Neural cell (in vitro differentiated cells): ENCODE data around the gene ROCK2. TPM values are rescaled to one million over a fixed set of nuclear protein-coding genes. Genes with fewer than 3 reads are reported as not detected.

Experiments used
- H2AFZ ChIP-seq: fragments of 200-600, 300-800 bp; sonication (generic), shearing (Covaris generic); 2 replicates; pipeline ENCODE4 v1.6.0; 2014; ENCODE audit warnings: low read depth, mild to moderate bottlenecking, antibody characterized with exemption, low read length, moderate library complexity
- H3F3A ChIP-seq: fragments of 200-600 bp; shearing (Covaris generic); 2 replicates; pipeline ENCODE4 v1.6.1; 2016; ENCODE audit warnings: mild to moderate bottlenecking, moderate library complexity, mixed read lengths, antibody characterized with exemption, low read length; ENCODE audit not compliant: insufficient read depth, poor library complexity, severe bottlenecking
- H3K27ac ChIP-seq: fragments of 200-600, 300-800 bp; sonication (generic), shearing (Covaris generic); 2 replicates; pipeline ENCODE4 v1.5.1; 2014; ENCODE audit warnings: mild to moderate bottlenecking, low read length, moderate library complexity
- H3K27me3 ChIP-seq: fragments of 300-800, 200-600 bp; sonication (generic), shearing (Covaris generic); 2 replicates; pipeline ENCODE4 v1.6.0; 2014; ENCODE audit warnings: mild to moderate bottlenecking, low read depth, low read length, moderate library complexity; ENCODE audit not compliant: insufficient read depth
- H3K36me3 ChIP-seq: fragments of 300-800, 200-600 bp; sonication (generic), shearing (Covaris generic); 2 replicates; pipeline ENCODE4 v1.5.1; 2014; ENCODE audit warnings: mild to moderate bottlenecking, antibody characterized with exemption, low read length, moderate library complexity; ENCODE audit not compliant: insufficient read depth
- H3K4me2 ChIP-seq: fragments of 300-800, 200-600 bp; sonication (generic), shearing (Covaris generic); 2 replicates; pipeline ENCODE4 v1.6.0; 2014; ENCODE audit warnings: mild to moderate bottlenecking, low read length
- H3K4me3 ChIP-seq: fragments of 300-800, 200-600 bp; sonication (generic), shearing (Covaris generic); 2 replicates; pipeline ENCODE4 v1.5.1; 2014; ENCODE audit warnings: mild to moderate bottlenecking, low read length, moderate library complexity
- H3K79me2 ChIP-seq: fragments of 200-600 bp; shearing (Covaris generic); replicated peaks from 2 replicates; pipeline ENCODE4 v1.6.0; 2014; ENCODE audit warnings: mild to moderate bottlenecking, low read length, moderate library complexity; ENCODE audit not compliant: insufficient read depth
- H3K9ac ChIP-seq: fragments of 300-800, 200-600 bp; sonication (generic), shearing (Covaris generic); 2 replicates; pipeline ENCODE4 v1.6.1; 2016; ENCODE audit warnings: mild to moderate bottlenecking, low read length, mixed read lengths
- H3K9me2 ChIP-seq: fragments of 200-600 bp; shearing (Covaris generic); 2 replicates; pipeline ENCODE4 v1.6.1; 2016; ENCODE audit warnings: mild to moderate bottlenecking, low read length, mixed read lengths; ENCODE audit not compliant: insufficient read depth
- H3K9me3 ChIP-seq: fragments of 200-600, 300-800 bp; sonication (generic), shearing (Covaris generic); 2 replicates; pipeline ENCODE4 v1.6.1; 2016; ENCODE audit warnings: mild to moderate bottlenecking, mixed run types, low read length, moderate library complexity, mixed read lengths
- H4K20me1 ChIP-seq: fragments of 200-600 bp; shearing (Covaris generic); 2 replicates; pipeline ENCODE4 v1.6.1; 2016; ENCODE audit warnings: mild to moderate bottlenecking, mixed run types; ENCODE audit not compliant: insufficient read depth
- EP300 ChIP-seq: fragments of 450-650 bp; conservative IDR thresholded peaks from 2 replicates; pipeline ENCODE4 v1.6.1; 2014; ENCODE audit warnings: antibody characterized with exemption, mild to moderate bottlenecking, moderate library complexity; ENCODE audit not compliant: poor library complexity, severe bottlenecking
- EZH2 ChIP-seq: fragments of 200-600, 300-800 bp; shearing (Covaris generic), sonication (generic); IDR thresholded peaks from 2 replicates; pipeline ENCODE4 v1.6.1; 2014; ENCODE audit warnings: antibody characterized with exemption, low read length, borderline replicate concordance, mild to moderate bottlenecking; ENCODE audit not compliant: insufficient read depth, poor library complexity, severe bottlenecking
- MXI1 ChIP-seq: fragments of 450-650 bp; conservative IDR thresholded peaks from 2 replicates; pipeline ENCODE4 v1.6.1; 2014; ENCODE audit warnings: antibody characterized with exemption, mild to moderate bottlenecking; ENCODE audit not compliant: poor library complexity, severe bottlenecking
- POLR2AphosphoS5 ChIP-seq: IDR thresholded peaks from 2 replicates; pipeline ENCODE4 v1.6.1; 2012
- RAD21 ChIP-seq: fragments of 450-650 bp; conservative IDR thresholded peaks from 2 replicates; pipeline ENCODE4 v1.6.1; 2014; ENCODE audit warnings: antibody characterized with exemption, mild to moderate bottlenecking, moderate library complexity
- SMC3 ChIP-seq: fragments of 450-650 bp; conservative IDR thresholded peaks from 2 replicates; pipeline ENCODE4 v1.6.1; 2014; ENCODE audit warnings: antibody characterized with exemption, mild to moderate bottlenecking, moderate library complexity; ENCODE audit not compliant: poor library complexity
- TAF1 ChIP-seq: IDR thresholded peaks from 2 replicates; pipeline ENCODE4 v1.6.1; 2012; ENCODE audit warnings: low read depth
- polyA plus RNA-seq: library from polyadenylated mRNA; depleted of rRNA; stranded (reverse); fragments of >200 nt; gene quantifications from 2 replicates; pipeline ENCODE4 v1.2.3, GENCODE V29; 2014
- TF ChIP-seq, protein P1 (sequence below): IDR thresholded peaks from 2 replicates; pipeline ENCODE4 v1.6.1; 2012; ENCODE audit warnings: borderline replicate concordance
- TF ChIP-seq, protein P2 (sequence below): fragments of 450-650 bp; IDR thresholded peaks from 2 replicates; pipeline ENCODE4 v1.5.1; 2014; ENCODE audit warnings: antibody characterized with exemption, mild to moderate bottlenecking, moderate library complexity; ENCODE audit not compliant: poor library complexity, severe bottlenecking

Gene ROCK2
- polyA plus RNA-seq, 1 donor from 2014 or later: 25.7 TPM

DNA sequence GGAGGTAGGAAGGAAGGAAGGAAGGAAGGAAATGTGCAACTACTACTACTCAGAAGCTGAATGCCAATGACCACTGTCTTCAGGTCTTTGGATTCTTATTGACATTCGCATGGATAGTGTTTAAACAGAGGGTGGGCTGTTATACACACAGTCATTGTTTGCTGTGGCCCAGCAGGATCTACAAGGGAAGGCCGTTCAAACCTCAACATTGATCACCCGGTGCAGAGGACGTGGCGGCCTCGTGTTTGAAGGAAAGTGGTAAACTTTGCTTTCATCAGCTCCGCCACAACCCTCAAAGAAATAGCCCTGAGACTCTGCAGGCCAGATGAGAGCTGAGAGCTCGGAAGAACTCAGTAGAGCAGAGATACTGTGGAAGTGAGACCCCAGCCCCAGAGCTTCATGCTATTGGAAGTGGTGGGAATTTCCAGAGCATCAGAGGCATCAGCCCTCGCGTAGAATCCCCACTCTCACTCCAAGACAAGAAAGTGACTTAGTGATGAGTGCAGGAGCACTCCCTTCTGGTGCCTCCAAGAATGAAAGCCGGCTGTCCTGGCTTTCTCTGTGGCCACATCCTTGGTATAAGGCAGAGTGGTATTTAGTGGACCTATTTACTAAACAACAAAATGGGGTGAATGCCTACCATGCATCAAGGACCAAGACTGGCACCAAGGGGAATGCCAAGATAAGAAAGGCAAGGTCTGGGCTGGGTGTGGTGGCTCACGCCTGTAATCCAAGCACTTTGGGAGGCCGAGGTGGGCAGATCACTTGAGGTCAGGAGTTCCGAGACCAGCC is 10.1 kb upstream of the ROCK2 start:
- H3K27me3 ChIP-seq: no peaks in the 10 kb centered on the region
- no peaks in the 10 kb centered on the region for H3F3A ChIP-seq
- H3K9me3 ChIP-seq: no peaks in the 10 kb centered on the region
- no peak overlapping the region for H3K4me3 ChIP-seq
- H3K27ac ChIP-seq: no peak overlapping the region
- TF ChIP-seq, protein P1, sequence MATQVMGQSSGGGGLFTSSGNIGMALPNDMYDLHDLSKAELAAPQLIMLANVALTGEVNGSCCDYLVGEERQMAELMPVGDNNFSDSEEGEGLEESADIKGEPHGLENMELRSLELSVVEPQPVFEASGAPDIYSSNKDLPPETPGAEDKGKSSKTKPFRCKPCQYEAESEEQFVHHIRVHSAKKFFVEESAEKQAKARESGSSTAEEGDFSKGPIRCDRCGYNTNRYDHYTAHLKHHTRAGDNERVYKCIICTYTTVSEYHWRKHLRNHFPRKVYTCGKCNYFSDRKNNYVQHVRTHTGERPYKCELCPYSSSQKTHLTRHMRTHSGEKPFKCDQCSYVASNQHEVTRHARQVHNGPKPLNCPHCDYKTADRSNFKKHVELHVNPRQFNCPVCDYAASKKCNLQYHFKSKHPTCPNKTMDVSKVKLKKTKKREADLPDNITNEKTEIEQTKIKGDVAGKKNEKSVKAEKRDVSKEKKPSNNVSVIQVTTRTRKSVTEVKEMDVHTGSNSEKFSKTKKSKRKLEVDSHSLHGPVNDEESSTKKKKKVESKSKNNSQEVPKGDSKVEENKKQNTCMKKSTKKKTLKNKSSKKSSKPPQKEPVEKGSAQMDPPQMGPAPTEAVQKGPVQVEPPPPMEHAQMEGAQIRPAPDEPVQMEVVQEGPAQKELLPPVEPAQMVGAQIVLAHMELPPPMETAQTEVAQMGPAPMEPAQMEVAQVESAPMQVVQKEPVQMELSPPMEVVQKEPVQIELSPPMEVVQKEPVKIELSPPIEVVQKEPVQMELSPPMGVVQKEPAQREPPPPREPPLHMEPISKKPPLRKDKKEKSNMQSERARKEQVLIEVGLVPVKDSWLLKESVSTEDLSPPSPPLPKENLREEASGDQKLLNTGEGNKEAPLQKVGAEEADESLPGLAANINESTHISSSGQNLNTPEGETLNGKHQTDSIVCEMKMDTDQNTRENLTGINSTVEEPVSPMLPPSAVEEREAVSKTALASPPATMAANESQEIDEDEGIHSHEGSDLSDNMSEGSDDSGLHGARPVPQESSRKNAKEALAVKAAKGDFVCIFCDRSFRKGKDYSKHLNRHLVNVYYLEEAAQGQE: no peak
- TF ChIP-seq EP300 (no peak), POLR2AphosphoS5 (no peak), SMC3 (no peak)
- H3K9ac ChIP-seq: no peak overlapping the region
- no peaks in the 10 kb centered on the region for H3K9me2 ChIP-seq
- no peaks in the 10 kb centered on the region for H3K79me2 ChIP-seq
- no peaks in the 10 kb centered on the region for H3K36me3 ChIP-seq
- no peak overlapping the region for H3K4me2 ChIP-seq
- no peak overlapping the region for H2AFZ ChIP-seq
- H4K20me1 ChIP-seq: no peaks in the 10 kb centered on the region

DNA sequence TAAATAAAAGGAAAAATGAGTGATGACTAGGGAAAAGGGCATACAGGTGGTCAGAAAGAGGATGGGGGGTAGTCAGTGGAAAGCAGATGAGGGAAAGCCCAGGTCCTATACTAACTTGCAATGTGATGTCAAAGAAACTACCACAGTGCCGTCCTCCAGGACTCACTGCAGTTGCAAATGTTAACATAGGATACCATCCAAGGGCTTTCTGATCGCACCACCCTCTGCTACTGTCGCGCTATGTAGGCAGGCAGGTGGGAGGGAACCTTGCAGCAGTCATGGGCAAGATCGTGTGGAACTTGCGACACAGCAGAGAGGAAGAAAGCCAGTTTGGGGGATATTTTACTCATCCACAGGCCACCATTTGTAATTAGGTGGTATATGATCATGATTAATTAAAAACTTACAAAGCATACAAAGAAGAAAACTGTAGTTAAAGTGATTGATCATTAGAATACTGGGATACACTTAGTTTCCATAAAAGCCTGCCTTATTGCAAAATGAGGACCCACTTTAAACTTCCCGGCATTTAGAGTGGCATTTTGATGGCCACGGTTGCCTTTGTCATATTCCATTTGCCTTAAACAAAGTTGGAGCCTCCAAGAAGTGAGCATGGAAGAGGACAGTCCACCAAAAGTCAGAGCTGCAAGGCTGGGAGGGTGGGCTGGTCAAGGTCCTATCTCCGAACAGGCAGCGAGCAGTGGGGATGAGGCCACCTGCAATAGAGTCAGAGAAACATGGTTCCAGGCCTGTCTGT is 8.5 kb upstream of the ROCK2 start:
- Histone ChIP-seq H3K27ac (no peak overlapping the region), H3K79me2 (no peaks in the 10 kb centered on the region), H4K20me1 (no peaks in the 10 kb centered on the region), H3K9ac (no peak overlapping the region), H2AFZ (no peak overlapping the region), H3K4me2 (no peak overlapping the region), H3K9me3 (no peaks in the 10 kb centered on the region), H3K36me3 (no peaks in the 10 kb centered on the region), H3K4me3 (no peak overlapping the region), H3F3A (no peaks in the 10 kb centered on the region), H3K27me3 (no peaks in the 10 kb centered on the region), H3K9me2 (no peaks in the 10 kb centered on the region)
- TF ChIP-seq, protein P2, sequence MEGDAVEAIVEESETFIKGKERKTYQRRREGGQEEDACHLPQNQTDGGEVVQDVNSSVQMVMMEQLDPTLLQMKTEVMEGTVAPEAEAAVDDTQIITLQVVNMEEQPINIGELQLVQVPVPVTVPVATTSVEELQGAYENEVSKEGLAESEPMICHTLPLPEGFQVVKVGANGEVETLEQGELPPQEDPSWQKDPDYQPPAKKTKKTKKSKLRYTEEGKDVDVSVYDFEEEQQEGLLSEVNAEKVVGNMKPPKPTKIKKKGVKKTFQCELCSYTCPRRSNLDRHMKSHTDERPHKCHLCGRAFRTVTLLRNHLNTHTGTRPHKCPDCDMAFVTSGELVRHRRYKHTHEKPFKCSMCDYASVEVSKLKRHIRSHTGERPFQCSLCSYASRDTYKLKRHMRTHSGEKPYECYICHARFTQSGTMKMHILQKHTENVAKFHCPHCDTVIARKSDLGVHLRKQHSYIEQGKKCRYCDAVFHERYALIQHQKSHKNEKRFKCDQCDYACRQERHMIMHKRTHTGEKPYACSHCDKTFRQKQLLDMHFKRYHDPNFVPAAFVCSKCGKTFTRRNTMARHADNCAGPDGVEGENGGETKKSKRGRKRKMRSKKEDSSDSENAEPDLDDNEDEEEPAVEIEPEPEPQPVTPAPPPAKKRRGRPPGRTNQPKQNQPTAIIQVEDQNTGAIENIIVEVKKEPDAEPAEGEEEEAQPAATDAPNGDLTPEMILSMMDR: no peak
- no peak for TF ChIP-seq POLR2AphosphoS5
- TF ChIP-seq EP300: no peak
- TF ChIP-seq, protein P1: no peak
- TF ChIP-seq EZH2: no peak
- no peak for TF ChIP-seq RAD21
- TF ChIP-seq SMC3: no peak
- TF ChIP-seq MXI1: no peak
- TF ChIP-seq TAF1: no peak
